ENCODE results near the gene CELF2. TPM values are rescaled to one million over a fixed set of nuclear protein-coding genes. Genes with fewer than 3 reads are reported as not detected.
A peak's percentile ranks its signal among the peaks of the same experiment; 100 is the strongest.

CELF2 gene
- total and polyA plus RNA-seq, 8 donors = 58.0 to 107 (median 65.9) TPM

GRCh38 chr10:11177926-11178471 lies 160.3 kb downstream of the CELF2 start:
- Histone ChIP-seq H3K4me3 (peak overlapping the region in 1 of 2 donors; percentile 1), H3K36me3 (peaks cover 0 to 4% of the 10 kb centered on the region in 2 donors), H3K9me3 (no peaks in the 10 kb centered on the region), H3K4me1 (peaks cover 0 to 98% of the 10 kb centered on the region in 2 donors), H3K27me3 (no peaks in the 10 kb centered on the region), H3K27ac (peak overlapping the region; percentile 27 to 89)
- ATAC-seq = no peak
- TF ChIP-seq CTCF (IDR thresholded peaks at IDR 0.05) = no peak
- DNase-seq = peak in 1 of 4 donors; percentile 79
- intact Hi-C loops (cut with DNase I) = no loop called here

GRCh38 chr10:11178606-11179515 lies 161.2 kb downstream of the CELF2 start:
- DNase-seq (peak in 3 of 4 donors; percentile 36 to 74 (median 67)), ATAC-seq (peak; percentile 64)
- intact Hi-C loops (cut with DNase I) = no loop called here
- Histone ChIP-seq H3K4me1 (peaks cover 0 to 98% of the 10 kb centered on the region in 2 donors), H3K27me3 (no peaks in the 10 kb centered on the region), H3K27ac (peak overlapping the region; percentile 27 to 89), H3K9me3 (no peaks in the 10 kb centered on the region), H3K4me3 (peak overlapping the region in 1 of 2 donors; percentile 20), H3K36me3 (peaks cover 0 to 4% of the 10 kb centered on the region in 2 donors)
- TF ChIP-seq CTCF (IDR thresholded peaks at IDR 0.05) = no peak

GRCh38 chr10:11179516-11180105 lies 161.9 kb downstream of the CELF2 start:
- ATAC-seq (no peak), DNase-seq (no peak)
- H3K27ac ChIP-seq = peak overlapping the region in 1 of 2 donors; percentile 89
- H3K4me3 ChIP-seq = peak overlapping the region in 1 of 2 donors; percentile 20
- no peak for TF ChIP-seq CTCF (IDR thresholded peaks at IDR 0.05)
- H3K36me3 ChIP-seq = peaks cover 0 to 4% of the 10 kb centered on the region in 2 donors
- intact Hi-C loops (cut with DNase I) = no loop called here
- H3K27me3 ChIP-seq = no peaks in the 10 kb centered on the region
- peaks cover 0 to 97% of the 10 kb centered on the region in 2 donors for H3K4me1 ChIP-seq
- H3K9me3 ChIP-seq = peaks cover 0 to 1% of the 10 kb centered on the region in 2 donors

GRCh38 chr10:11180228-11180627 lies 162.6 kb downstream of the CELF2 start:
- H3K27ac ChIP-seq = peak overlapping the region in 1 of 2 donors; percentile 89
- intact Hi-C loops (cut with DNase I) = no loop called here

More at GRCh38 chr10:11180228-11180627, 162.6 kb downstream of the CELF2 start:
- TF ChIP-seq CTCF (IDR thresholded peaks at IDR 0.05) = no peak
- Histone ChIP-seq H3K9me3 (peaks cover 0 to 8% of the 10 kb centered on the region in 2 donors), H3K27me3 (no peaks in the 10 kb centered on the region), H3K4me1 (peaks cover 0 to 94% of the 10 kb centered on the region in 2 donors), H3K4me3 (peak overlapping the region in 1 of 2 donors; percentile 20), H3K36me3 (peaks cover 0 to 6% of the 10 kb centered on the region in 2 donors)
- ATAC-seq (peak; percentile 48), DNase-seq (peak in 2 of 4 donors; percentile 64 to 71)

Measured in left lung (tissue), 10 donors.